K562 (cell line): ENCODE measurements around the gene ST7. TPM values are rescaled to one million over a fixed set of nuclear protein-coding genes. Genes with fewer than 3 reads are reported as not detected.
A peak's percentile ranks its signal among the peaks of the same experiment; 100 is the strongest.

Source experiments
- ATAC-seq: fragments of 200-7000 bp; cut with Tn5 transposase; 3 replicates; pipeline ENCODE4 v1.9.1; 2020; ENCODE audit warnings: moderate library complexity
- BruUV-seq: library from RNA; stranded (reverse); fragments of 400-500 nt; replicated peaks from 2 replicates; lab custom pipeline; 2021; lab: Mats Ljungman, UMichigan
- CTCF ChIA-PET: fragments of 300-600 bp; formaldehyde crosslinking; extraction: SDS; loops from one replicate; lab custom pipeline; 2021; ENCODE audit warnings: low intra/inter-chr PET ratio; lab: Yijun Ruan, JAX
- POLR2A ChIA-PET: fragments of 300-600, 350-650 bp; sonication (Branson Sonifier 250); formaldehyde crosslinking; extraction: SDS; loops from one replicate; lab custom pipeline; 2021; ENCODE audit warnings: antibody characterized with exemption, inconsistent platforms; lab: Yijun Ruan, JAX
- DNase-seq, 4 experiments: peaks; one replicate each; pipeline versions ENCODE4 v3.0.0 to v3.0.0-alpha.2; 2011 to 2018; ENCODE audit warnings: low spot score in 3 of 4, mixed read lengths in 3 of 4; ENCODE audit errors: extremely low read depth in 1 of 4
- FAIRE-seq: peaks from 2 replicates; lab custom pipeline; 2011; peaks lifted over from hg19 to GRCh38; lab: Jason Lieb, UNC
- H2AFZ ChIP-seq: 2 replicates; pipeline ENCODE4 v1.6.0; 2011; ENCODE audit warnings: low read depth, low read length, control low read depth, inconsistent platforms
- H3K27ac ChIP-seq: fragments of 200-600 bp; 3 replicates; pipeline ENCODE4 v1.8.0; 2011; ENCODE audit warnings: low read depth, mild to moderate bottlenecking, control low read depth, inconsistent platforms, low read length, moderate library complexity, mixed read lengths; ENCODE audit errors: extremely low read depth
- H3K27me3 ChIP-seq, 2 experiments: fragments of 300-600 bp in 1 of 2; 2 replicates in 1 of 2; 3 replicates in 1 of 2; pipeline versions ENCODE4 v1.6.0 to v1.8.0; 2011; ENCODE audit warnings: inconsistent platforms in 2 of 2, low read length in 2 of 2, mild to moderate bottlenecking in 1 of 2, mixed read lengths in 1 of 2, moderate library complexity in 1 of 2; ENCODE audit not compliant: control insufficient read depth in 2 of 2, insufficient read depth in 2 of 2
- H3K36me3 ChIP-seq: fragments of 300-600 bp; 3 replicates; pipeline ENCODE4 v1.8.0; 2011; ENCODE audit warnings: mild to moderate bottlenecking, low read length, inconsistent platforms; ENCODE audit not compliant: control insufficient read depth, insufficient read depth
- H3K4me1 ChIP-seq, 2 experiments: fragments of 200-600 bp in 1 of 2; replicated peaks in 1 of 2; 2 replicates in 1 of 2; 3 replicates in 1 of 2; pipeline versions ENCODE4 v1.5.1 to v1.8.0; 2011; ENCODE audit warnings: inconsistent platforms in 2 of 2, low read length in 2 of 2, mild to moderate bottlenecking in 1 of 2, mixed read lengths in 1 of 2, moderate library complexity in 1 of 2; ENCODE audit not compliant: control insufficient read depth in 2 of 2, insufficient read depth in 2 of 2
- H3K4me2 ChIP-seq: 2 replicates; pipeline ENCODE4 v1.6.1; 2011; ENCODE audit warnings: low read length, control low read depth, inconsistent platforms, mixed read lengths; ENCODE audit not compliant: insufficient read depth
- H3K4me3 ChIP-seq: fragments of 200-600 bp; sonication (generic), shearing (Covaris generic); 2 replicates; pipeline ENCODE4 v1.5.1; 2016; ENCODE audit warnings: control low read depth, inconsistent platforms
- H3K79me2 ChIP-seq: fragments of 200-600 bp; 3 replicates; pipeline ENCODE4 v1.8.0; 2011; ENCODE audit warnings: low read length, inconsistent platforms; ENCODE audit not compliant: control insufficient read depth, insufficient read depth
- H3K9ac ChIP-seq, 2 experiments: 2 replicates each; pipeline versions ENCODE4 v1.6.0 to v1.6.1; 2011; ENCODE audit warnings: low read depth in 2 of 2, low read length in 2 of 2, control low read depth in 1 of 2, inconsistent platforms in 1 of 2, mild to moderate bottlenecking in 1 of 2, mixed read lengths in 1 of 2; ENCODE audit not compliant: insufficient read depth in 1 of 2
- H3K9me1 ChIP-seq: one replicate; pipeline ENCODE4 v1.6.0; 2011; ENCODE audit warnings: inconsistent platforms, mild to moderate bottlenecking, low read length, moderate library complexity; ENCODE audit not compliant: control insufficient read depth, insufficient read depth
- H3K9me3 ChIP-seq: replicated peaks from 2 replicates; pipeline ENCODE4 v1.5.1; 2011; ENCODE audit warnings: low read depth, low read length, inconsistent platforms; ENCODE audit not compliant: control insufficient read depth, insufficient read depth
- H4K20me1 ChIP-seq: replicated peaks from 2 replicates; pipeline ENCODE4 v1.6.1; 2011; ENCODE audit warnings: low read length, inconsistent platforms, mixed read lengths; ENCODE audit not compliant: control insufficient read depth, insufficient read depth
- KLF13 ChIP-seq: fragments of 450-650 bp; IDR thresholded peaks from 2 replicates; pipeline ENCODE4 v1.6.1; 2016; ENCODE audit warnings: missing genetic modification characterization, low read depth, mild to moderate bottlenecking, missing compliant biosample characterization, moderate library complexity, borderline replicate concordance
- MBD2 ChIP-seq: sonication (generic); IDR thresholded peaks from 2 replicates; pipeline ENCODE4 v1.6.1; 2016; ENCODE audit warnings: low read depth, borderline replicate concordance
- ZNF121 ChIP-seq: sonication (generic); formaldehyde crosslinking; conservative IDR thresholded peaks from 2 replicates; pipeline ENCODE4 v1.8.0; 2022; ENCODE audit warnings: missing genetic modification reagents
- ZNF707 ChIP-seq: fragments of 250-450 bp; sonication (Bioruptor Pico); conservative IDR thresholded peaks from 2 replicates; pipeline ENCODE4 v1.8.0; 2022; ENCODE audit warnings: inconsistent platforms, mild to moderate bottlenecking, moderate library complexity
- WGBS: fragments of 100-300 bp; shearing (Covaris generic); methylation state at CpG from one replicate; pipeline ENCODE4 v1.1.6; 2016; ENCODE audit warnings: low coverage, mixed read lengths; ENCODE audit not compliant: insufficient coverage; ENCODE audit errors: missing lambda C conversion rate; 5-methylcytosine and 5-hydroxymethylcytosine counted together
- in situ Hi-C: fragments of 300-500 bp; cut with MboI; formaldehyde crosslinking; loops from 4 replicates; pipeline ENCODE4 v1.15.0; 2018; ENCODE audit warnings: inconsistent platforms, mixed read lengths
- intact Hi-C: fragments of 100-400 bp; cut with micrococcal nuclease; formaldehyde crosslinking; loops from 2 replicates; pipeline ENCODE4 v1.14.2; 2022
- polyA plus RNA-seq, 8 experiments: library from polyadenylated mRNA; depleted of rRNA in 4 of 8; stranded (reverse) in 5 of 8; unstranded in 3 of 8; fragments of >200 nt; fragmentation: Nextera tagmentation in 2 of 8; fragmentation: Illumina TruSeq in 1 of 8; extraction: Ambion mirVana in 2 of 8; extraction: Trizol in 1 of 8; gene quantifications; 2 replicates each; pipeline versions ENCODE4 v1.2.1 to v1.2.3, GENCODE V29; 2011 to 2014; ENCODE audit warnings: inconsistent platforms in 1 of 8, missing spikeins in 1 of 8
- total RNA-seq, 7 experiments: library from RNA; depleted of rRNA in 6 of 7; stranded (reverse); fragments of >200 nt in 6 of 7; fragmentation: Illumina TruSeq in 2 of 7; extraction: Trizol in 2 of 7; gene quantifications; 2 replicates each; pipeline versions ENCODE4 v1.2.1 to v1.2.3, GENCODE V29; 2011 to 2021; ENCODE audit warnings: low replicate concordance in 1 of 7
- TF ChIP-seq, protein P1 (sequence below), 2 experiments: IDR thresholded peaks; 2 replicates each; pipeline ENCODE4 v1.6.1; 2011; ENCODE audit warnings: borderline replicate concordance in 1 of 2, control low read depth in 1 of 2, low read depth in 1 of 2, low read length in 1 of 2, mild to moderate bottlenecking in 1 of 2, mixed read lengths in 1 of 2, moderate library complexity in 1 of 2; ENCODE audit not compliant: insufficient read depth in 1 of 2, insufficient read length in 1 of 2, poor library complexity in 1 of 2, severe bottlenecking in 1 of 2; ENCODE audit errors: extremely low read depth in 1 of 2
- TF ChIP-seq, protein P2 (sequence below): fragments of 200-400 bp; formaldehyde crosslinking; IDR thresholded peaks from 2 replicates; pipeline ENCODE4 v1.6.1; 2017; ENCODE audit warnings: mild to moderate bottlenecking, low read depth, low read length, moderate library complexity

ST7 gene
- total and polyA plus RNA-seq, 9 of the 15 experiments (the other 6 are each of a cell fraction or from before 2014, with no cell fraction given), result 23.9 to 56.3 (median 36.9) TPM

DNA sequence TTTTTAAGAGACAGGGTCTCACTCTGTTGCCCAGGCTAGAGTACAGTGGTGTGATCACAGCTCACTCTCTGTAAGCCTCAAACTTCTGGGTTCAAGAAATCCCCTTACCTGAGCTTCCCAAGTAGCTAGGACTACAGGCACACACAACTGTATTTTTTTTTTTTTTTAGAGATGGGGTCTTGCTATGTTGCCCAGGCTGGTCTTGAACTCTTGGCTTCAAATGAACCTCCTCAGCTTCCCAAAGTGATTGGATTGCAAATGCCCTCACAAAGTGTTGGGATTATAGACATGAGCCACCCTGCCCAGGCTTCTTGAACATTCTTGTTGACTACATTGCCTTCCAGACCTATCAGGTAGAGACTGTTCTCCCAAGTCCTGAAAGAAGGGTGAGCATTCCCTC lies 296.9 kb downstream of the ST7 start:
- Histone ChIP-seq H3K79me2 (no peaks in the 10 kb centered on the region), H2AFZ (no peak overlapping the region), H3K4me2 (no peak overlapping the region), H3K4me1 (no peaks in the 10 kb centered on the region), H4K20me1 (no peaks in the 10 kb centered on the region), H3K36me3 (no peaks in the 10 kb centered on the region), H3K9me3 (no peaks in the 10 kb centered on the region; the same call in 1 of the 2 replicates), H3K27me3 (peaks cover 13 to 25% of the 10 kb centered on the region in 2 experiments; a peak in 4 of 5 replicates), H3K9me1 (no peaks in the 10 kb centered on the region), H3K27ac (no peak overlapping the region), H3K9ac (no peak overlapping the region), H3K4me3 (no peak overlapping the region)
- in situ Hi-C loops (no loop called here), intact Hi-C loops (no loop called here)
- CTCF ChIA-PET, result no interaction called here
- peak; percentile 67 for TF ChIP-seq ZNF121 (CRISPR knock-in tag)
- TF ChIP-seq ZNF707 (CRISPR knock-in tag), result no peak
- no TSS peak for BruUV-seq
- POLR2A ChIA-PET, result interaction anchor here (0.5 kb wide), 1 partner anchor 12 kb away, joined by 3 read pairs; no protein-coding TSS in a partner anchor
- ATAC-seq, result no peak
- FAIRE-seq, result no peak
- no peak for DNase-seq

DNA sequence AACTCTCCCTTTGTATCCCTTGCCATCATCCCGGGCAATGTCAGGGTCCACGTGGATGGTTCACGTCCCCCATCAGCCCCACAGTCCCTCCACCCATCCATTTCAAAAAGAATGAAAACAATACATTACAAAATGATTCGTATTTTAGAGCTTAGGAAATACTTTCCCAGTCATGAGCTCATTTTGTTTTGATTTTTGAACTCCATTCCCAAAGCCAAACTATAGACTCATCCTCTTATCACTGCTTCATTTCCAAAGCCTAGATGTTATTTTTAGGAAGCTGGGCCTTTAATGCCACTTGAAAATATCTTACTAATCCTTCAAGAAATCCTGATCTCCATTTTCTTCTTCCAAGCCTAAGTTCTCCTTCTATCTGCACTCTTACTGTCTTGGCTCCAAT lies 297.5 kb downstream of the ST7 start:
- in situ Hi-C loops (no loop called here), intact Hi-C loops (no loop called here)
- no TSS peak for BruUV-seq
- Histone ChIP-seq H3K4me2 (no peak overlapping the region), H3K79me2 (no peaks in the 10 kb centered on the region), H3K9me1 (no peaks in the 10 kb centered on the region), H3K4me1 (no peaks in the 10 kb centered on the region), H2AFZ (no peak overlapping the region), H3K4me3 (no peak overlapping the region), H3K27ac (no peak overlapping the region), H4K20me1 (no peaks in the 10 kb centered on the region), H3K36me3 (no peaks in the 10 kb centered on the region), H3K27me3 (peaks cover 15 to 31% of the 10 kb centered on the region in 2 experiments), H3K9ac (no peak overlapping the region), H3K9me3 (no peaks in the 10 kb centered on the region; the same call in 1 of the 2 replicates)
- FAIRE-seq (no peak), DNase-seq (no peak), ATAC-seq (no peak)
- CTCF ChIA-PET, result no interaction called here
- POLR2A ChIA-PET, result interaction anchor here (1.1 kb wide), 1 partner anchor 25 kb away, joined by 3 read pairs; no protein-coding TSS in a partner anchor
- 0% methylated on average over 4 of the region's 4 CpGs for WGBS
- TF ChIP-seq MBD2 (no peak), KLF13 (tag) (no peak)
- TF ChIP-seq, protein P1, sequence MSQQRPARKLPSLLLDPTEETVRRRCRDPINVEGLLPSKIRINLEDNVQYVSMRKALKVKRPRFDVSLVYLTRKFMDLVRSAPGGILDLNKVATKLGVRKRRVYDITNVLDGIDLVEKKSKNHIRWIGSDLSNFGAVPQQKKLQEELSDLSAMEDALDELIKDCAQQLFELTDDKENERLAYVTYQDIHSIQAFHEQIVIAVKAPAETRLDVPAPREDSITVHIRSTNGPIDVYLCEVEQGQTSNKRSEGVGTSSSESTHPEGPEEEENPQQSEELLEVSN (IDR thresholded peaks at IDR 0.05; ENCODE audit: borderline replicate concordance in 1 of 2, extremely low read depth in 1 of 2, insufficient read depth in 1 of 2, insufficient read length in 1 of 2, low read depth in 1 of 2, low read length in 1 of 2, poor library complexity in 1 of 2, severe bottlenecking in 1 of 2), result no peak
- TF ChIP-seq, protein P2, sequence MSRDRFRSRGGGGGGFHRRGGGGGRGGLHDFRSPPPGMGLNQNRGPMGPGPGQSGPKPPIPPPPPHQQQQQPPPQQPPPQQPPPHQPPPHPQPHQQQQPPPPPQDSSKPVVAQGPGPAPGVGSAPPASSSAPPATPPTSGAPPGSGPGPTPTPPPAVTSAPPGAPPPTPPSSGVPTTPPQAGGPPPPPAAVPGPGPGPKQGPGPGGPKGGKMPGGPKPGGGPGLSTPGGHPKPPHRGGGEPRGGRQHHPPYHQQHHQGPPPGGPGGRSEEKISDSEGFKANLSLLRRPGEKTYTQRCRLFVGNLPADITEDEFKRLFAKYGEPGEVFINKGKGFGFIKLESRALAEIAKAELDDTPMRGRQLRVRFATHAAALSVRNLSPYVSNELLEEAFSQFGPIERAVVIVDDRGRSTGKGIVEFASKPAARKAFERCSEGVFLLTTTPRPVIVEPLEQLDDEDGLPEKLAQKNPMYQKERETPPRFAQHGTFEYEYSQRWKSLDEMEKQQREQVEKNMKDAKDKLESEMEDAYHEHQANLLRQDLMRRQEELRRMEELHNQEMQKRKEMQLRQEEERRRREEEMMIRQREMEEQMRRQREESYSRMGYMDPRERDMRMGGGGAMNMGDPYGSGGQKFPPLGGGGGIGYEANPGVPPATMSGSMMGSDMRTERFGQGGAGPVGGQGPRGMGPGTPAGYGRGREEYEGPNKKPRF, result no peak
- TF ChIP-seq, all 486 proteins: peak for 0
